ENCODE results near the gene PRUNE2. TPM values are rescaled to one million over a fixed set of nuclear protein-coding genes. Genes with fewer than 3 reads are reported as not detected.

Gene PRUNE2
- total and polyA plus RNA-seq, 2 of the 8 experiments (the other 6 are each of a cell fraction or from before 2014, with no cell fraction given) = 5.5 to 13.3 TPM

- CTCF ChIA-PET (ENCODE audit: partially characterized antibody) = interaction anchor here (0.6 to 9.6 kb wide), 10 partner anchors 10 to 394 kb away, joined by 3 to 168 read pairs (median 4); partner anchors contain the start of gene RFK
- H3K27ac ChIP-seq (ENCODE audit: low read depth, low read length) = no peak overlapping the region
- FAIRE-seq (no peak), DNase-seq (ENCODE audit: low read depth in 1 of 2, low spot score in 2 of 2) (no peak)
- WGBS, 2 experiments (ENCODE audit: extremely low coverage in 1 of 2, insufficient coverage in 1 of 2, insufficient read length in 1 of 2, insufficient replicate concordance in 2 of 2, low coverage in 1 of 2, low lambda C conversion rate in 2 of 2, missing lambda C conversion rate in 1 of 2) = 79% methylated on average over 3 of the region's 3 CpGs; no CpG with 5 or more reads in 1 of the 2 experiments
- H2BK15ac ChIP-seq (ENCODE audit: low read length) = no peak overlapping the region
- H3K9ac ChIP-seq (replicated peaks in 1 of 4; ENCODE audit: extremely low read depth in 1 of 4, low read depth in 3 of 4, low read length in 3 of 4) = no peak overlapping the region
- H3K4me3 ChIP-seq (ENCODE audit: extremely low read depth in 1 of 4, insufficient read depth in 2 of 4, low read depth in 3 of 4, low read length in 4 of 4) = no peak overlapping the region
- H3K36me3 ChIP-seq (ENCODE audit: control insufficient read depth in 2 of 4, insufficient read depth in 4 of 4, low read length in 3 of 4) = no peaks in the 10 kb centered on the region
- POLR2A ChIA-PET (ENCODE audit: partially characterized antibody) = interaction anchor here (0.6 kb wide), 1 partner anchor 105 kb away, joined by 3 read pairs; no protein-coding TSS in a partner anchor
- no peak overlapping the region for H3K4ac ChIP-seq (replicated peaks; ENCODE audit: insufficient read length, low read depth, low read length)
- no peak overlapping the region for H4K5ac ChIP-seq (ENCODE audit: insufficient read length, low read depth, low read length)
- H2BK12ac ChIP-seq (ENCODE audit: low read depth, low read length) = no peak overlapping the region
- no peak overlapping the region for H3K23ac ChIP-seq (ENCODE audit: insufficient read length)
- no peak overlapping the region for H4K91ac ChIP-seq (replicated peaks; ENCODE audit: insufficient read length, low read length)
- no peaks in the 10 kb centered on the region for H3K23me2 ChIP-seq (ENCODE audit: low read depth, low read length)
- no peak overlapping the region for H2BK120ac ChIP-seq (replicated peaks; ENCODE audit: low read depth, low read length)
- no peak overlapping the region for H2BK5ac ChIP-seq (ENCODE audit: low read depth, low read length)
- H3K79me1 ChIP-seq (ENCODE audit: low read depth, low read length) = no peaks in the 10 kb centered on the region
- H2BK20ac ChIP-seq (ENCODE audit: low read length) = no peak overlapping the region
- H3K4me1 ChIP-seq (replicated peaks in 1 of 4; ENCODE audit: control insufficient read depth in 3 of 4, insufficient read depth in 4 of 4, low read length in 3 of 4) = peaks cover 0 to 4% (median 0%) of the 10 kb centered on the region in 4 experiments; a peak in 1 of 7 replicates
- H3K56ac ChIP-seq (replicated peaks; ENCODE audit: insufficient read length, low read depth, low read length) = no peak overlapping the region
- H2AK5ac ChIP-seq (ENCODE audit: low read depth, low read length) = no peak overlapping the region
- no peak overlapping the region for H2AFZ ChIP-seq (ENCODE audit: low read length)
- no peak overlapping the region for H3K4me2 ChIP-seq (ENCODE audit: insufficient read depth in 1 of 2, low read depth in 2 of 2, low read length in 2 of 2)
- no peaks in the 10 kb centered on the region for H4K20me1 ChIP-seq (replicated peaks in 1 of 2; ENCODE audit: control insufficient read depth in 1 of 2, insufficient read depth in 2 of 2, low read length in 2 of 2)
- no peak overlapping the region for H3K14ac ChIP-seq (ENCODE audit: insufficient read length)
- H3K27me3 ChIP-seq (replicated peaks in 1 of 4; ENCODE audit: control insufficient read depth in 3 of 4, extremely low read depth in 1 of 4, insufficient read depth in 3 of 4, low read length in 3 of 4) = no peaks in the 10 kb centered on the region
- no peak overlapping the region for H3K18ac ChIP-seq (ENCODE audit: extremely low read depth, low read length)
- H3K79me2 ChIP-seq (ENCODE audit: control insufficient read depth in 1 of 2, insufficient read depth in 2 of 2, low read length in 2 of 2) = no peaks in the 10 kb centered on the region
- no peak overlapping the region for H4K8ac ChIP-seq (ENCODE audit: extremely low read depth, insufficient read depth, low read length)
- no peaks in the 10 kb centered on the region for H3K9me3 ChIP-seq (ENCODE audit: insufficient read depth in 2 of 2, low read depth in 1 of 2, low read length in 1 of 2)
- no peak for TF ChIP-seq SIX5 (IDR thresholded peaks at IDR 0.05; ENCODE audit: low read depth, low read length)
- no peak for TF ChIP-seq HDAC2 (IDR thresholded peaks at IDR 0.05; ENCODE audit: borderline replicate concordance in 1 of 2, low read depth in 2 of 2, low read length in 2 of 2)
- no peak for TF ChIP-seq ZNF274 (IDR thresholded peaks at IDR 0.05; ENCODE audit: borderline replicate concordance, extremely low read depth, low read length)
- TF ChIP-seq SRF (IDR thresholded peaks at IDR 0.05; ENCODE audit: low read depth, low read length) = no peak
- TF ChIP-seq ATF3 (IDR thresholded peaks at IDR 0.05; ENCODE audit: insufficient read depth, low read depth, low read length) = no peak
- TF ChIP-seq MAX (IDR thresholded peaks at IDR 0.05) = no peak
- TF ChIP-seq TAF7 (optimal IDR thresholded peaks at IDR 0.05; ENCODE audit: borderline replicate concordance, low read depth, low read length) = no peak
- TF ChIP-seq MAFK (IDR thresholded peaks at IDR 0.05; ENCODE audit: low read depth, low read length) = no peak
- TF ChIP-seq NRF1 (IDR thresholded peaks at IDR 0.05; ENCODE audit: low read depth, low read length) = no peak
- no peak for TF ChIP-seq RNF2 (IDR thresholded peaks at IDR 0.05; ENCODE audit: borderline replicate concordance, low read depth, low read length, missing control alignments, poor library complexity, severe bottlenecking)
- TF ChIP-seq EP300 (IDR thresholded peaks at IDR 0.05; ENCODE audit: borderline replicate concordance in 1 of 2, low read depth in 2 of 2, low read length in 2 of 2) = no peak
Measured at GRCh38 chr9:76701441-76702039, 204.4 kb downstream of the PRUNE2 start.

Measured in H1 (cell line).